Sciatic nerve (tissue), 2 donors: Measurements from ENCODE around the gene SRR. TPM values are rescaled to one million over a fixed set of nuclear protein-coding genes. Genes with fewer than 3 reads are reported as not detected.

Experiments
- ATAC-seq: fragments of 200-7000 bp; cut with Tn5 transposase; one replicate; pipeline ENCODE4 v1.9.1; 2020; ENCODE audit warnings: mild to moderate bottlenecking, moderate library complexity
- DNase-seq: peaks from one replicate; pipeline ENCODE4 v3.0.0-alpha.2; 2020; ENCODE audit warnings: low spot score
- intact Hi-C: fragments of 100-400 bp; cut with DNase I; formaldehyde crosslinking; loops from one replicate; pipeline ENCODE4 v1.14.2; 2022
- total RNA-seq: library from RNA; stranded (reverse); fragmentation: NEBNext Ultra II Directional; extraction: Animal tissue kit (Norgen Biotek cat#: 25700); gene quantifications from one replicate; pipeline ENCODE4 v1.2.1, GENCODE V29; 2021
- donor health status: DM: no; HTN: no; CAD: no.
- donor health status: DM: no; HTN: no; CAD: no.

The SRR gene
- total RNA-seq, 1 donor from 2014 or later: 10.0 TPM

DNA sequence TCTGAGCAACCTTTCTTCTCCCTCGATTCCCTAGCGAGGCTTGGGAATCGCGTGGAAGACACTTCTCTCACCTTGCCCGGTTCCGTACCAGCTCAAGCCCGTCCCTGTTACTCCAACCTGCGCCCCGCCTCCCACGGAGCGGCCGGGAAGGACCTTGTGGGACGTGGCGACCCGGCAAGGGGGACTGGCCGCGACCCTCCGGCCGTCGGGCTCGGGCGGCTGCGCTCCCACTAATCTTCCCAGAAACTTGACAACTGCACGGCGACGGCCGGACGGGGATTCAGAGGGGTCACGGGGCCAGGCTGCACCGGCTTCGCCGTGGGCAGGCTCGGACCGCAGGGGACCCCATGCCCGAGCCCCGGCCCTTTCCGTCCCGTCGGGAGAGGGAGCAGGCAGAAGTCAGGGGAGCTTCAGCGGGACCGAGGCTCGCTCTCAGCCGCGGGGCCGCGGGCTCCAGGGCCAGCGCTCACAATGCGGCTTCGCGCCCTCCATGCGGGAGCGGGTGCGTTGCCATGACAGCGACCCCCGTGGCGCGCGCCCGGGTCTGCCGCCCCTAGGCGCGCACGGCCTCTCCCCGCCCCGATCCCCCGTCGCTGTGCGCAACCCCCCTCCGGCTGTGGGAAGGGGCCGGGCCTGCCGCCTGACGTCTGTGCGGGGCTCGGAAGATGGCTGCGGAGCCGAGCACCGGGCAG lies 33.2 kb downstream of the SRR start, which contains the start of gene SGSM2:
Gene SGSM2 (plus strand): TSS at position 650 of the 692 bp plus-strand sequence. CDS start 188 bp downstream, outside the sequence.
- DNase-seq (peak; percentile 83), ATAC-seq (peak; percentile 62)
- intact Hi-C loops: no loop called here

DNA sequence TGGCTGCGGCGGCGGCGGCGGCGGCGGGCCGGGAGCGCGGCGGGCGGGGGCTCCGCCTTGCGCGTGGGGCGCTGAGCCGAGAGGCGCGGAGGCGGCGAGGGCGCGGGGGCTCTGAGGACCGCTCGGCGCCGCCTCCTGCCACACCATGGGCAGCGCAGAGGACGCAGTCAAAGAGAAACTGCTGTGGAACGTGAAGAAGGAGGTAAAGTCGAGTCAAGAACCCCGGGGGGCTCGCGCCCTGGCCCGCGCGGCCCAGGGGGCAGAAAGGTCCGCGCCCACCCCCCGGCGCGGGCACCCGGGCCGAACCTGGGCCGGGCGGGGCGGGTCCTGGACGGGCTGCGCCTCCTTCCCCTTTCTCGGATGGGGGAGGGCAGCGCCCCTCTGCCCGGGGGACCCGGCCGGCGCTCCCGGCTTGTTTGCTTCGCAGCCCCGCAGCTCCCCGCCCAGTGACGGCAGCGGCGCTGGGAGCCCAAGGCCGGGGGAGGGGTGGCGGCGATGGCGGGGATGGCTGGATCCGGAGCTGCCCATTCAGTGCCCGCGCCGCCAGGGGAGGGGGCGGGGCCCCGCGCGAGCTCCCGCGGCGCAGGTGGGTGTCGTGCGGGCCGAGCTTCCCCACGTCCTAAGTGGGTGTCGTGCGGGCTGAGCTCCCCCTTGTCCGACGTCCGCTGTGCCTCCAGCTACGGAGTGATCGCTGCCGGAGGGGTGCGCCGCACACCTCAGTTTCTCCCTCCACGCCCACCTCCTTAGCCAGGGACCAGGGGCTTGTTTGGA lies 34.0 kb downstream of the SRR start:
- intact Hi-C loops: no loop called here
- ATAC-seq (peak; percentile 23), DNase-seq (peak; percentile 74)

- intact Hi-C loops: no loop called here
- DNase-seq: no peak
- ATAC-seq: no peak
Measured at GRCh38 chr17:2338315-2338657, 34.5 kb downstream of the SRR start.

GRCh38 chr17:2343421-2343820 lies 39.7 kb downstream of the SRR start:
- ATAC-seq (no peak), DNase-seq (no peak)
- intact Hi-C loops: no loop called here

DNA sequence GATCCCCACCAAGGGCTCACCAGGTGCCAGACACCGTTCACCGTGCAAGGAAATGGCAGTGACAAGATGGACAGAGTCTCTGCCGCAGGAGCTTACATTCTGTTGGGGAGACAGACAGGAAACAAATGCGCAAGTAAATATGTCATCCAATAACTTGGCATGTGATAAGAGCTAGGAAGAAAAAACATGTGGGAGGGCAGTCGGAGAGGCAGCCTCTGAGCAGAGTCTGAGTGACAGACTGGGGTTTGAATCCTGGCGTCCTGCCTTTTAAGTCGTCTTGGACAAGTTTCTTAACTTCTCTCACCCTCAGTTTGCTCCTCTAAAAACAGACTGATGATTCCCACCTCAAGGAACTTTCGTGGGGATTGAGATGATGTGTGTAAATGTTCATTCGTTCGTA lies 40.8 kb downstream of the SRR start:
- DNase-seq: no peak
- ATAC-seq: no peak
- intact Hi-C loops: no loop called here

GRCh38 chr17:2346475-2346874 lies 42.7 kb downstream of the SRR start:
- ATAC-seq (no peak), DNase-seq (no peak)
- intact Hi-C loops: no loop called here

- ATAC-seq: peak; percentile 72
- intact Hi-C loops: no loop called here
- DNase-seq: peak; percentile 55
Measured at GRCh38 chr17:2347805-2348685, 44.3 kb downstream of the SRR start.

- DNase-seq (no peak), ATAC-seq (no peak)
- intact Hi-C loops: no loop called here
Measured at GRCh38 chr17:2351269-2351668, 47.5 kb downstream of the SRR start.

GRCh38 chr17:2354311-2354710 lies 50.6 kb downstream of the SRR start:
- DNase-seq: no peak
- no peak for ATAC-seq
- intact Hi-C loops: no loop called here

- ATAC-seq (no peak), DNase-seq (no peak)
- intact Hi-C loops: no loop called here
Measured at GRCh38 chr17:2357237-2357636, 53.5 kb downstream of the SRR start.

DNA sequence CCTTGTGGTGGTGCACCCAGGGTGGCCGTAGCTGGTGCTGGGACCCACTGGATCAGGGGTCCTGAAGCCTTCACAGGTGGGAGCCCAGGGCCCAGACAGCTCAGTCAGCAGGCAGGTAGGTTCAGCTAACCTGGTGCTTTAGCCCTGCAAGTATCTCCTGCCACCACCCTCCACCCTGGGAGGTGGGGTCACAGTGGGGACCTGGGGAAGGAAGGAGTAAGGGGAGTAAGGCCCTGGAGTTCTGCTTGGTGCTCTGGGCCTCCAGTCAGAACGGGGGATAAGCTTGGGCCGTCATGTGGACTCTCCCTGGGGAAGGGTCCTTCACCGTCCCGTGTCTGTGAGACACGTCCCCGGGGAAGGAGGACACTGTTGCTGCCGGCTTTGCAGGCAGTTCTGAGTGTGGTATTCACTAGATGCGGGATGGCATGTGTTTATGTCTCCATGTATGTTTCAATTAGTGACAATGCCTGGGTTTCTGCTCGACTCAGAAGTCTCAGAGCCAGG lies 54.2 kb downstream of the SRR start:
- ATAC-seq (no peak), DNase-seq (no peak)
- intact Hi-C loops: no loop called here

DNA sequence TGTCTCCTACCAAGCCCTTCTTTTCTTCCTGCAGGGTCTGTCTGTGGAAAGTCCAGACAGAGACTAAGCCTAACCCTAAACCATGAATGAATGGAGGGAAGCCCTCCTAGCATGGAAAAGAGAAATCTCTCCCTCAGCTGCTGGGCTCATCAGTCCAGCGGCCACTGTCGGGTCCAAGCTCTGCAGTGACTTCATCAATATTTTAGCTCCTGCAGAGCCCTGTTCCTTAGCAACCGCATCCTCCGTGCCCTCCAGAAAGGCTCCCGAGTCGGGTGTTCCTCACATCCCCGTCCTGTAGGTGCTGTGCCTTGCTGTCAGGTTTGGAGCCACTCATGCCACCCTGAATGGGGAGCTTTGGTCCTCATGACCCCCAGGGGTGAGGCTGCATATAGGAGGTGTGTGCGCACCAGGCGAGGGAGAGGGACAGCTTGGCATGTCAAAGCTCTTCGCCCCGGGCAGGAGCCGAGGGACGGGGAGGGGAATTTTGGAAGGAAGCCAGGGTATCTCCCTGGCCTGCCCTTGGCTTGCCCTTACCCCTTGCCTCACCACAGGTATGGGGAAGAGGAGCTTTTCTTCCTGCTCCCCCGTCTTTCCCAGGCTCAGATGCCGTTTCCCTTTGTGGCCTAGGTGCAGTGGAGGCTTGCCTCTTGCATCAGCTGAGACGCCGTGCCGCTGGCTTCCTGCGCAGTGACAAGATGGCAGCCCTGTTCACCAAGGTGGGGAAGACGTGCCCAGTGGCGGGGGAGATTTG lies 57.4 kb downstream of the SRR start:
- ATAC-seq: no peak
- no peak for DNase-seq
- intact Hi-C loops: no loop called here

DNA sequence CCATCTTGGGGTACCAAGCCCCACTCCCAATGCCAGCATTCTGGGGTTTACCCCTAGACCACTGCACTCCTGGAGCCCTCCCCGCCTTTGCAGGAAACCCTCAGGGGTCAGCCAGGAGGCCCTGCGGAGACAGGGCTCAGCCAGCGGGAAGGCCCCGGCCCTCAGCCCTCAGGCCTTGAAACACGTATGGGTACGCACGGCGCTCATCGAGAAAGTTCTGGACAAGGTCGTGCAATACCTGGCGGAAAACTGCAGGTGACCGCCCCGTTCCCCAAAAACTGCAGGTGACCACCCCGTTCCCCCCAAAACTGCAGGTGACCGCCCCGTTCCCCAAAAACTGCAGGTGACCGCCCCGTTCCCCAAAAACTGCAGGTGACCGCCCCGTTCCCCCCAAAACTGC lies 58.3 kb downstream of the SRR start:
- intact Hi-C loops: no loop called here
- DNase-seq (no peak), ATAC-seq (no peak)

DNA sequence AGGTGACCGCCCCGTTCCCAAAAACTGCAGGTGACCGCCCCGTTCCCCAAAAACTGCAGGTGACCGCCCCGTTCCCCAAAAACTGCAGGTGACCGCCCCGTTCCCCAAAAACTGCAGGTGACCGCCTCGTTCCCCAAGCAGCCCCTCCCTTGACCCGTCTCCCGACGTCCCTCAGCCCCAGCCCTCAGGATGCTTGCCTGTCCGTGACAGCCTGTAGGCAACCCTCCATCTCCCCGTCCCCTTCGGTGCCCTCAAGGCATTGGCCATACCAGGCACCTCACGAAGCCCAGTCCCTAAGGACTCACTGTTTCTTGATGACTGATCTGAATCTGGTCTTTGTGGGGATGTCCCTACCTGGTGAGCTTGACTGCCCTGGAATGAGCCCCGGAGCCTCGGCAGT lies 58.7 kb downstream of the SRR start:
- intact Hi-C loops: no loop called here
- ATAC-seq (no peak), DNase-seq (no peak)

DNA sequence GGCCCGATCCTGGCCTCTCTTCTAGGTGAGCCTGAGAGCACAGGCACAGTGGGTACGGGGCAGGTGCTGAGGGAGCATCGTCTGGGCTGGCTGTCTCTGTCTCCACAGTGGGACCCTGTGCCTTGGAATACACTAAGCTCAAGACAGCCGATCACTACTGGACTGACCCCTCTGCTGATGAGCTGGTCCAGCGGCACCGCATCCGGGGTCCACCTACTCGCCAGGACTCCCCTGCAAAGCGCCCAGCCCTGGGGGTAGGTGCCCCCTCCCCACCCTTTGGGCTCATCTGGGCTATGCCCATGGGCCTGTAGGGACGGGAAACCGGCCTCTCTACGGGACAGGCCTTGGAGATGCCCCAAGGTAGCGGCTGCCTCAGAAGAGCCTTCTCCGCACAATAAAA lies 59.1 kb downstream of the SRR start:
- no peak for DNase-seq
- intact Hi-C loops: no loop called here
- ATAC-seq: no peak

DNA sequence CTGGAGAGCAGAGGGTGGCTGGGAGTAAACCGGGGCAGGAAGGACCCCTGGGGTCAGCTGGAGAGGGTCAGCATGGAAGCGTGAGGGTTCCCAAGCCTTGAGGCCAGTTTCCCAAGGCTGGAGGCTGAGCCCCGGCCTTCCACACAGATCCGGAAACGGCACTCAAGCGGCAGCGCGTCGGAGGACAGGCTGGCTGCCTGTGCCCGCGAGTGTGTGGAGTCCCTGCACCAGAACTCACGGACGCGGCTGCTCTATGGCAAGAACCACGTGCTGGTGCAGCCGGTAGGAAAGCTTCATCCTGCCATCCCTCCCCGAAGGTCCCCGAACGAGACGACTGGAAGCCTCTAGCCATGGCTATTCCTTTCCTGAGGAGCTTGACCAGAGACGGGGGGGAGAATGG lies 59.6 kb downstream of the SRR start:
- ATAC-seq: no peak
- intact Hi-C loops: no loop called here
- DNase-seq: no peak

DNA sequence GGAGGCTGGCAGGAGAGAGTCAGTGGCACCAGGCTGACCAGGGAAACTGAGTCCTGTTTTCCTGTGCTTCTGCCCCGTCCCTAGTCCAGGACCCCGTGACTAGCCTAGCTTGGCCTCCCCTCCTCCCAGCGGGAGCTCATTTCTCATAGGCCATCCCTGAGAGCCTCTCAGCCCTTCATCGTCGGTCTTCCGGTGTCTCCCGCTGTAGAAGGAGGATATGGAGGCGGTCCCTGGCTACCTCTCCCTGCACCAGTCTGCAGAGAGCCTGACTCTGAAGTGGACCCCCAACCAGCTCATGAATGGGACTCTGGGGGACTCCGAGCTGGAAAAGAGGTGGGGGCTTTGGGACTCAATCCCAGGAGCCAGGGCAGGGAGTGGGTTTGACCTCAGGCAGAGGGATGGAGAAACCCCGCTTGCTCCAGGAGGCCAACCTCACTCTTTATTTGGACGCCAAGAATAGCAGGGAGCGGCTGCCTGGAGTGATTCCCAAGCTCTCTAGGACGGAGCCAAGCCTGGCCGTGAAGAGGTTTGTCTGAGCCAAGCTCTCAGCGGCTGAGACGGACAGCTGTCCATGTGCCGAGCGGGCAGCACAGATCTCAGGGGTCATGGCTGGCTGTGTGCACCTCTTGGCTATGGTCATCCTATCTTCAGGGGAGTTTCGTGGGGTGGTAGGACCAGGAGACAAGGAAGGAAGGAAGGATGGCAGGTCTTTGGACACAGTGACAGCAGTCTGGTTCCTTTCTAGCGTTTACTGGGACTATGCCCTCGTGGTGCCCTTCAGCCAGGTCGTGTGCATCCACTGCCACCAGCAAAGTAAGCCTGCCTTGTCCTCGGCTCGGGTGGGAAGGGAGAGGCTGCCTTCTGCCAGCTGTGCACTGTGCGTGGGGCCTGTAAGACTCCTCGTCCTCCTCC lies 60.4 kb downstream of the SRR start:
- intact Hi-C loops: no loop called here
- peak; percentile 65 for ATAC-seq
- no peak for DNase-seq

DNA sequence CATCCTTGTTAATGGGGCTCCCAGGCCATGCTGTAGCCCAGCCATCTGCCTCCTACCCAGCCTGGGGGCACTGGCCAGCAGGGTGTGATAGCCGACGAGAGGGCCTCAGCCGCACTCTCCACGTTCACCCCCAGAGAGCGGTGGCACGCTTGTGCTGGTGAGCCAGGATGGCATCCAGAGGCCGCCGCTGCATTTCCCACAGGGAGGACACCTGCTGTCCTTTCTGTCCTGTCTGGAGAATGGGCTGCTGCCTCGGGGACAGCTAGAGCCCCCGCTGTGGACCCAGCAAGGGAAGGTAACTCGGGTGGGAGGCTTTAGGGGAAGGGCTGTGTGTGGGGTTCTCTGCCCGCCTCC lies 61.0 kb downstream of the SRR start:
- no peak for DNase-seq

More for the DNA sequence above, 61.0 kb downstream of the SRR start:
- intact Hi-C loops: no loop called here
- no peak for ATAC-seq
